Loucy (cell line): ENCODE results near the gene MS4A10.

ENCODE experiments used
- H2AFZ ChIP-seq: fragments of 200-600 bp; sonication (generic); 2 replicates; pipeline ENCODE4 v1.6.0; 2016; ENCODE audit warnings: antibody characterized with exemption, mild to moderate bottlenecking, low read length, moderate library complexity
- H3F3A ChIP-seq: fragments of 200-600 bp; 2 replicates; pipeline ENCODE4 v1.6.0; 2016; ENCODE audit warnings: antibody characterized with exemption, low read depth, mild to moderate bottlenecking
- H3K27me3 ChIP-seq: fragments of 200-600 bp; sonication (generic); 2 replicates; pipeline ENCODE4 v1.6.1; 2014; ENCODE audit warnings: low read length, mild to moderate bottlenecking; ENCODE audit not compliant: insufficient read depth, poor library complexity, severe bottlenecking
- H3K36me3 ChIP-seq: fragments of 200-600 bp; sonication (generic); 2 replicates; pipeline ENCODE4 v1.6.1; 2016; ENCODE audit warnings: low read length; ENCODE audit not compliant: insufficient read depth
- H3K4me1 ChIP-seq: fragments of 200-600 bp; sonication (generic); 2 replicates; pipeline ENCODE4 v1.5.1; 2014; ENCODE audit warnings: low read length, mild to moderate bottlenecking; ENCODE audit not compliant: insufficient read depth, poor library complexity, severe bottlenecking
- H3K4me2 ChIP-seq: fragments of 200-600 bp; sonication (generic); 2 replicates; pipeline ENCODE4 v1.6.0; 2014; ENCODE audit warnings: antibody characterized with exemption, low read length, low read depth, mild to moderate bottlenecking; ENCODE audit not compliant: poor library complexity, severe bottlenecking
- H3K4me3 ChIP-seq: fragments of 200-600 bp; sonication (generic); 2 replicates; pipeline ENCODE4 v1.5.1; 2014; ENCODE audit warnings: low read length, mild to moderate bottlenecking, mixed read lengths; ENCODE audit not compliant: poor library complexity, severe bottlenecking
- H3K79me2 ChIP-seq: fragments of 200-600 bp; sonication (generic); 2 replicates; pipeline ENCODE4 v1.6.1; 2014; ENCODE audit warnings: low read length; ENCODE audit not compliant: insufficient read depth
- H3K9ac ChIP-seq: fragments of 200-600 bp; sonication (generic); 2 replicates; pipeline ENCODE4 v1.6.0; 2014; ENCODE audit warnings: mild to moderate bottlenecking, low read depth, low read length, moderate library complexity; ENCODE audit not compliant: poor library complexity, severe bottlenecking
- H3K9me2 ChIP-seq: fragments of 200-600 bp; sonication (generic); replicated peaks from 2 replicates; pipeline ENCODE4 v1.6.1; 2016; ENCODE audit warnings: low read depth, low read length, mixed read lengths
- H3K9me3 ChIP-seq: fragments of 200-600 bp; sonication (generic); 2 replicates; pipeline ENCODE4 v1.6.1; 2014; ENCODE audit warnings: mild to moderate bottlenecking, antibody characterized with exemption, low read length, low read depth; ENCODE audit not compliant: insufficient read depth
- H4K20me1 ChIP-seq: fragments of 200-600 bp; sonication (generic); 2 replicates; pipeline ENCODE4 v1.6.0; 2014; ENCODE audit warnings: antibody characterized with exemption, low read length, mild to moderate bottlenecking; ENCODE audit not compliant: insufficient read depth, poor library complexity, severe bottlenecking
- EZH2phosphoT487 ChIP-seq: fragments of 200-600 bp; IDR thresholded peaks from 2 replicates; pipeline ENCODE4 v1.6.1; 2018; ENCODE audit warnings: antibody characterized with exemption, mild to moderate bottlenecking, moderate library complexity, borderline replicate concordance
- TF ChIP-seq, protein P1 (sequence below): fragments of 200-600 bp; sonication (generic); conservative IDR thresholded peaks from 2 replicates; pipeline ENCODE4 v1.5.1; 2014; ENCODE audit warnings: mild to moderate bottlenecking, antibody characterized with exemption, low read length

MS4A10 gene

DNA sequence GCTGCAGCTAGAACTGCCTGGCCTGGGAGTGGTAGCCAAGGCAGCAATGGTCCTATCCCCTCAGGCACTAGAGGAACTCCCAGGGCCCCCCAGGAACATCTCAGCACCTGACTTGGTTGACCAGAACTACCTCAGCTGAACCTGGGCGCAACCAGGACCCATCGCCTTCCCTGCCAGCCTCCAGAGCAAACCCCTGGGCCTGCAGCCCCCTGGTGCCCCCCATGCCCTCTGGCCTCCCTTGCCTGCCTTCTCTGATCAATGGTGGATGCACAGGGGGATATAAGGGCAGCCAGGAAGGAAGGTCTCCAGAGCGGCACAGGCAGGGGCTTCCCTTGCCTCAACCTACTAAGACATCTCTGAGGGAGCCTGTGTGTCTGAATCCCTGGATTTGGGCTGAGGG is 13.5 kb downstream of the MS4A10 start:
- Histone ChIP-seq H2AFZ (no peak overlapping the region), H3K9ac (no peak overlapping the region), H4K20me1 (no peaks in the 10 kb centered on the region), H3K4me1 (no peaks in the 10 kb centered on the region), H3K9me2 (no peaks in the 10 kb centered on the region), H3K4me2 (no peak overlapping the region), H3K27me3 (no peaks in the 10 kb centered on the region), H3F3A (no peaks in the 10 kb centered on the region; the same call in 1 of the 2 replicates), H3K36me3 (no peaks in the 10 kb centered on the region), H3K79me2 (no peaks in the 10 kb centered on the region), H3K4me3 (no peak overlapping the region), H3K9me3 (no peaks in the 10 kb centered on the region)
- TF ChIP-seq EZH2phosphoT487: no peak
- TF ChIP-seq, protein P1, sequence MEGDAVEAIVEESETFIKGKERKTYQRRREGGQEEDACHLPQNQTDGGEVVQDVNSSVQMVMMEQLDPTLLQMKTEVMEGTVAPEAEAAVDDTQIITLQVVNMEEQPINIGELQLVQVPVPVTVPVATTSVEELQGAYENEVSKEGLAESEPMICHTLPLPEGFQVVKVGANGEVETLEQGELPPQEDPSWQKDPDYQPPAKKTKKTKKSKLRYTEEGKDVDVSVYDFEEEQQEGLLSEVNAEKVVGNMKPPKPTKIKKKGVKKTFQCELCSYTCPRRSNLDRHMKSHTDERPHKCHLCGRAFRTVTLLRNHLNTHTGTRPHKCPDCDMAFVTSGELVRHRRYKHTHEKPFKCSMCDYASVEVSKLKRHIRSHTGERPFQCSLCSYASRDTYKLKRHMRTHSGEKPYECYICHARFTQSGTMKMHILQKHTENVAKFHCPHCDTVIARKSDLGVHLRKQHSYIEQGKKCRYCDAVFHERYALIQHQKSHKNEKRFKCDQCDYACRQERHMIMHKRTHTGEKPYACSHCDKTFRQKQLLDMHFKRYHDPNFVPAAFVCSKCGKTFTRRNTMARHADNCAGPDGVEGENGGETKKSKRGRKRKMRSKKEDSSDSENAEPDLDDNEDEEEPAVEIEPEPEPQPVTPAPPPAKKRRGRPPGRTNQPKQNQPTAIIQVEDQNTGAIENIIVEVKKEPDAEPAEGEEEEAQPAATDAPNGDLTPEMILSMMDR: no peak

DNA sequence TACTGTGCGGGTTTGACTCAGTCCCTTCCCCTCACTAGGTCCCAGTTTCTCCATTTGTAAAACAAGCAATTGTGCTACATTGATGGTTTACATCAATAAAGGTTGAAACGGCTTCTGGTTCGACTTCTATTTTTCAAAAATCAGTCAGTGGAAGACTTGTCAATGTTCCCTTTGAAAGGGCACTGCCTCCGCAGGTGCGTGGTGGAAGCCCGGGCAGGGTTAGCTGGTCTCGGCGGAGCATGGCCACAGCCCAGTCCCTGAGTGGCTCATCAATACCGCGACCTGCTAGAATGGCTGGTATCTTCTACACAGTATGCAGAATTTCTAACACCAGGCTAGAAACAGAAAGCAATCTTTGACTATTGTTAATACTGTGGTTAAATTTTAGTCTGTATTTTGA is 16.1 kb downstream of the MS4A10 start:
- Histone ChIP-seq H3K9me3 (no peaks in the 10 kb centered on the region), H3F3A (no peaks in the 10 kb centered on the region; the same call in 1 of the 2 replicates), H3K4me1 (no peaks in the 10 kb centered on the region), H3K4me2 (no peak overlapping the region), H2AFZ (no peak overlapping the region), H4K20me1 (no peaks in the 10 kb centered on the region), H3K36me3 (no peaks in the 10 kb centered on the region), H3K79me2 (no peaks in the 10 kb centered on the region), H3K27me3 (no peaks in the 10 kb centered on the region), H3K4me3 (no peak overlapping the region), H3K9me2 (no peaks in the 10 kb centered on the region), H3K9ac (no peak overlapping the region)
- TF ChIP-seq, protein P1: no peak
- TF ChIP-seq EZH2phosphoT487: no peak

GRCh38 chr11:60803273-60803936 is 18.3 kb downstream of the MS4A10 start:
- no peaks in the 10 kb centered on the region for H3K9me2 ChIP-seq
- no peaks in the 10 kb centered on the region for H3K9me3 ChIP-seq
- H2AFZ ChIP-seq: no peak overlapping the region
- H3K4me2 ChIP-seq: no peak overlapping the region
- no peaks in the 10 kb centered on the region; the same call in 1 of the 2 replicates for H3F3A ChIP-seq
- no peak overlapping the region for H3K9ac ChIP-seq
- no peaks in the 10 kb centered on the region for H3K4me1 ChIP-seq
- TF ChIP-seq, protein P1: no peak
- no peak for TF ChIP-seq EZH2phosphoT487
- H3K36me3 ChIP-seq: no peaks in the 10 kb centered on the region
- no peaks in the 10 kb centered on the region for H4K20me1 ChIP-seq
- H3K27me3 ChIP-seq: no peaks in the 10 kb centered on the region
- no peak overlapping the region for H3K4me3 ChIP-seq
- no peaks in the 10 kb centered on the region for H3K79me2 ChIP-seq
